Kasumi-1 (cell line): ENCODE results near the gene MEGF9.

Source experiments
- DNase-seq, 2 experiments: peaks; one replicate each; lab custom pipeline; 2025; lab: John Stamatoyannopoulos, UW

Gene MEGF9

DNA sequence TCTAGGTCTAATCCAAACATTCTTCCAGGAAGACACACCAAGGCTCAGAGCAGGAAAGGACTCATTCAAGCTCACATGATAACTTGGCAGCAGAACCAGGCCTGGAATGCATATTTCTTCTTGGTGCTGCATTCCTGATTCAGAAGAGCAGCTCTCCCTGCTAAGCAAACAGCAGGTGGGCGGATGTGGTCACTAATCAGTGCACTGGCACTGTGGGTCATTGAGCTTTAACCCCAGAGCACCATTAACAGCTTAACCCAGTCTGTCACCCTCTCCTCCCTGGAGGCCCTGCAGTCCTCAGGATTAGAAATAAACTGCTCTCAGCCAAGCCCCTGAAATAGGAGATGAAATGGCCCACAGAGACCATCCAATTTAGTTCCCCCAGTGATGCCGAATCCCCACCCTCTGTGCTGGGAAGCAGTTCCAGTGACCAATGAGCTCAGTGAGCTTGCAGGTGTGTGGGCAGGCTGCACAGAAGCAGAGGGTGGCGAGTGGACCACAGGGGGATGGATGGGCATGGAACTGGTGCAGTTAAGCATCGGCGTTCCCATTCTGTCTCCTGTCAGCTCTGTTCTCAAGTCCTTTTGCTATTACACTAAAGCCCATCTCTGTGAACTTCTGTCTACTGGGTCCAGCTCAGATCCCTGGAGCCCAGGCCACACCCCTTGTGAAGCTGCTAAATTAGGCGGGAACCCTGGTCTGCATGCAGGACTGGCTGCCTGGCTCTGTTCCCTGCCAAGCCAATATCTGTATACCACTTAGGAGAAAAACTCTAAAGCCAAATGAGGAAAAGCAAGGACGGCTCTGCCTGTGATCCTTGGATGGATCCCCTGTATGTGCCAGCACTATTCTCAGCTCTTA, 16.6 kb upstream of the MEGF9 start:
- no peak for DNase-seq

DNA sequence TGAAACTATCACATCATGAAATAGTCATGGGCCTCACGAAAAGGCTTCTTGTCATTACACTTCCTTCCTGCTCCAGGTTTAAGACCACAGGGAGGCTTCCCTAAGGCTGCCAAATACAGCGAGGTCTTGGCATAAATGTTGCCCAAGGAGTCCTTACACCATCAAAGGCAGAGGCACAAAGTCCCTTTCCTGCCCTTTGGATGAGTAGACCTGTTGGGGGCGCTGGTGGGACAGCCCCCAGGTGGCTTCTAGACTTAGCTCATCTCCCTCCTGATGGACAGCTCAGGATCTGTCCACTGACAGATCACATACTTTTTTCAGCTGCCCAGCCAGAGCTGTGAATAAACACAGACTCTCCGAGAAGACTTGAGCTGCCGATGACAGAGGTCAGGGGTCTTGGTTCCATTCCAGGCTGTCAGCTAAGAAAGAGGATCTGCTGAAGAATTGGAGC, 15.5 kb upstream of the MEGF9 start:
- DNase-seq: peak; percentile 35 to 44

GRCh38 chr9:120726484-120726883, 12.2 kb upstream of the MEGF9 start:
- DNase-seq: no peak

- no peak for DNase-seq
Measured at GRCh38 chr9:120725907-120726306, 11.6 kb upstream of the MEGF9 start.

DNA sequence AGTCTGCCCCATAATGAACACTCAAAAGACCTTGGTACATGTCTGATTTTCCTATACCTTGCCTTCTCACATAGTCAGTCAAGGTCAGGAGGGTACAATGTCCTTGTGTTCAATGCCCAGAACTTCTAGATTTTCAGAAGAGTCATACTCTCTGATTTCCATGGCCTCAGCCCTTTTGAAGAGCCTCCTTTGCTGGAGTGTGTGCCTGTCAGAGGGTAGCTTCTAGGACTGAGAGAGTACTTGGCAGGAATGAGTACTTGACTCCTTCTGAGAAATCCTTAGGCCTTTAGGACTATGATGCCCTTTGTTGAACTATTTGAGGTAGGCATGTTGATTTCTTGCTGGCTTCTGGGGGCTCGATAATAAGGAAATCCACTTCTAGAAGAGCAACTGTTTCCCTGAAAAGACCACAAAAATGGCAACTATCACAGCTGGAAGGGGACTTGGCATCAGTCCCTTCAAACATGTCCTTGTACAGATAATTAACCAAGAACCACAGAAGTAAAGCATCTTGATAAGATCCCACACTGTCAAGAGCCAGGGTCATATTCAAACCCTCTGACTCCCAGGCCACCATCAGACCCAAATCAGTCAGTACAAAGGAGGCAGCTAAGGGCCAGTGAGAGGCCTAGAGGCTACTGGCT, 10.6 kb upstream of the MEGF9 start:
- DNase-seq: no peak

DNA sequence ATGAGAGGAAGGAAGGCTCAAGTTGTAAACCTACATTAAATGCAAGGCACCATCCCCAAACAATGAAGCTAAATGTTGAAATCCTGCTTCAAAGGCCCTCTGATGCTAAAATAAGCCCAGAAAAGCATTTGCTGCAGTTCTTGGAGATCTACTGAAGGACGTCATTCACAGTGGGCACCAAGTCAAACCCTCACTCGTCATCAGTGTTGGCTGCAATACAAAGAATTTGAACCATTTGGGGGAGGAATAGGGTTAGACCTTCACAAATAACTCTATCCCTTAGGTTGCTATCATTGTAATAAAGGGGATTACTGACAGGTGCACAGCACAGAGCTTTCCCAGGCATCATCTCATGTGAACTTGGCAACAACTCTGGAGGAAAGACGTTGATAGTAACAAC, 9.3 kb upstream of the MEGF9 start:
- no peak for DNase-seq

GRCh38 chr9:120720404-120720803, 6.1 kb upstream of the MEGF9 start:
- DNase-seq: no peak

- no peak for DNase-seq
Measured at GRCh38 chr9:120718316-120718715, 4.0 kb upstream of the MEGF9 start.

GRCh38 chr9:120717176-120717575, 2.9 kb upstream of the MEGF9 start:
- DNase-seq: no peak

DNA sequence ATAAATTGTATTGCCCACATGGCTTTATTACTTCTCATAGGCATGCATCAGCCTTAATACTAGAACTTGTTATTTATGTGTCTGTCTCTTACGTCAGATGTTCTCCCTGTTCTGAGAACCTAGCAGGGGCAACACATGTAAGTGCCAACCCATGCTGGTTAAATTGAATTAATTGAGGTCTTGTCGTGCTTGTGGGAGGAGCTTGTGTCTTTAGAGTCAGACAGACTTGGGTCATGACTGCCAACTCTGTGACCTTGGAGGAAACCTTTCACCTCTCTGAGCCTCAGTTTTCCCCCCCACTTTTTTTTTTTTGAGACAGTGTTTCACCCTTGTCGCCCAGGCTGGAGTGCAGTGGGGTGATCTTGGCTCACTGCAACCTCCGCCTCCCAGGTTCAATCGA, 2.2 kb upstream of the MEGF9 start:
- no peak for DNase-seq

GRCh38 chr9:120715389-120715924, 1.2 kb upstream of the MEGF9 start:
- DNase-seq: no peak

GRCh38 chr9:120714846-120715388, 647 bp upstream of the MEGF9 start:
- no peak for DNase-seq

DNA sequence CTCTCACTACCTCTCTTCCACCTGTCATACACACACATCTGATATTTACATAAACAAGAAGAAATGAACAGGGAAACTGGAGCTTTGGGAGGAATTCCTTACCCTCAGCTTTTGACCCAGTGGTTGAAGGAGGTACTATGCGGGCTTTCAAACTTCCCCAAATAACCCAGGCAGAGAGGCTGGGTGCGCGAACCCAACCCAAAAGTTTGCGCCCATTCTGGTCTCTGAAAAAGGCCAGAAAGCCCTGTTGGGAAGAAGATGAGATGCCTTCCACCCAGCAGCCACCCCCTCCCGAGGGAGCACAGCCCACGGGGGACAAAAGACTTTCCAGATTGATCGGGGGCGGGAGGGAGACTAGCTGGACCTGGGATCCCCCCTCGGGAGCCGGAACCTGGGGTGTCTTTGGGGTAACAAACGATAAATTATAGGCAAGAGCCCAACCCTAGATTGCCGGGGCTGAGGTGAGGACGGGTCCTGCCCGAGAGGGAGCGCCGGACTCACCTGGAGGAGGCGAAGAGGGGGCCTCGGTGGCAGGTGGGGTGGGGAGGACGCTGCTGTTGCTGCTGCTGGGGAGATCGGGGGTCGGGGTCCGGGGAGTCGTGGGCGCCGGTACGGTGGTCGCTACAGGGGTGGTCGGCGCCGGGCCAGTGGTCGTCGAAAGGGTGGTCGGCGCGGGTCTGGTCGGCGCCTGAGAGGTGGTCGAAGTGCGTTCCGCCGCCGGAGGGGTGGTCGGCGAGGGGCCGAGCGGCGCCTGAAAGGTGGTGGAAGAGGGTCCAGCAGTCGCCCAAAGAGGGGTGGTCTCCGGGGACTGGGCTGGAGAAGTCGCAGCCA, 798 bp downstream of the MEGF9 start:
- DNase-seq: peak; percentile 35 to 59

- no peak for DNase-seq
Measured at GRCh38 chr9:120712539-120713031, 1.7 kb downstream of the MEGF9 start.

- no peak for DNase-seq
Measured at GRCh38 chr9:120711841-120712538, 2.3 kb downstream of the MEGF9 start.

- DNase-seq: no peak
Measured at GRCh38 chr9:120711354-120711753, 2.9 kb downstream of the MEGF9 start.

GRCh38 chr9:120710110-120710981, 3.9 kb downstream of the MEGF9 start:
- DNase-seq: peak in 1 of 2 experiments; percentile 17

GRCh38 chr9:120708526-120709224, 5.6 kb downstream of the MEGF9 start:
- no peak for DNase-seq

DNA sequence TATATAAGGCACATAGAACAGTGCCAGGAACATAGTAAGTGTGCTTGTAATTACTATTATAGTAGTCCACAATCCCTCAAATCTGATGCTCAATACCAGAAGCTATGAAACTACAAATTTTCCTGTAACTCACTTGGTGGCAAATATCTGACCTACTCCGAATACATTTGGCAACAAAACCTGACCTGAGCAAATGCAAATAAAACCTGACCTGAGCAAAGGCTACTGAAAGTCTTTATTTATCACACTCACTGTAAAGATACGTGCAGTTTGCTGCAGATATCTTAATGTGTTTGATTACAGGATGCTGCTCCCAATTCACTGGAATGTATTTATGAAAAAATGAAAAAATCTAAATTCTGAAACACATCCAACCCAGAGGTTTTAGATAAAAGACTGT, 7.1 kb downstream of the MEGF9 start:
- DNase-seq: no peak

DNA sequence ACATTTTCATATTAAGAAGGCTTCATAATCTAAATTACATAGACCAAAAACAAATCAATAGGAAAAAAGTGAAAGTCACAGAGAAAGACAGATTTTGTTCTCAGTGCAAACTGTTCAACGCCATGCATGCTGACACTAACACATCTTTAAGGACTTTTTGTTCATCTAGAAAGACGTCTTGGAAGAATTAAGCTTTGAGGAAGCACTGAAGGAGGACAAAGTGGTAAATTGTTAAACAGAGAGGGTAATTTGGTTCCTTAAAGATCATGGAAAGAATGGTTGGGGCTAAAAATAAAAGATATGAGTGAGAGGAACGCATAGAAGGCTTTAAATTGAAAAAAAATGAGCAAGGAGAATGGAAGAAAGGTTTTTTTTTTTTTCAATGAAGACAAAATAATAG, 9.1 kb downstream of the MEGF9 start:
- DNase-seq: no peak
